HG03045 (cell line): ENCODE results near the gene ELAVL4.

Source experiments
- ATAC-seq: cut with Tn5 transposase; IDR thresholded peaks from one replicate; pipeline ENCODE4 v1.9.1; 2021; ENCODE audit warnings: mild to moderate bottlenecking, moderate library complexity; ENCODE audit not compliant: unreplicated experiment

ELAVL4 gene

GRCh38 chr1:50237056-50237455 is 128.3 kb downstream of the ELAVL4 start:
- no peak for ATAC-seq

GRCh38 chr1:50243939-50244338 is 135.2 kb downstream of the ELAVL4 start:
- no peak for ATAC-seq

- no peak for ATAC-seq
These were observed 138.1 kb downstream of the ELAVL4 start for GRCh38 chr1:50246869-50247268.

GRCh38 chr1:50251702-50252101 is 143.0 kb downstream of the ELAVL4 start:
- ATAC-seq = no peak

GRCh38 chr1:50252196-50252595 is 143.5 kb downstream of the ELAVL4 start:
- no peak for ATAC-seq
